ENCODE results near the gene WFDC2. TPM values are rescaled to one million over a fixed set of nuclear protein-coding genes. Genes with fewer than 3 reads are reported as not detected.

The WFDC2 gene
- total and polyA plus RNA-seq, 3 donors from 2014 or later, result 6.1 to 37.6 (median 32.0) TPM

GRCh38 chr20:45507011-45507820 lies 37.7 kb downstream of the WFDC2 start:
- TF ChIP-seq CTCF (IDR thresholded peaks at IDR 0.05), result no peak
- no peak for TF ChIP-seq POLR2A (IDR thresholded peaks at IDR 0.05)
- no peaks in the 10 kb centered on the region for H3K9me3 ChIP-seq
- 82 to 88% methylated on average over 5 of the region's 5 CpGs for WGBS, 2 donors
- no peak overlapping the region for H3K27ac ChIP-seq
- no peak for DNase-seq
- peaks cover 5% of the 10 kb centered on the region for H3K4me1 ChIP-seq
- intact Hi-C loops (cut with DNase I; ENCODE audit: low total_unique reads), result no loop called here
- H3K27me3 ChIP-seq, result no peaks in the 10 kb centered on the region
- no peak overlapping the region for H3K4me3 ChIP-seq
- H3K36me3 ChIP-seq (ENCODE audit: low read depth, missing control alignments), result no peaks in the 10 kb centered on the region

- intact Hi-C loops (cut with DNase I; ENCODE audit: low total_unique reads), result no loop called here
Observed at GRCh38 chr20:45508068-45508886, 38.7 kb downstream of the WFDC2 start.

GRCh38 chr20:45509091-45509490 lies 39.5 kb downstream of the WFDC2 start:
- intact Hi-C loops (cut with DNase I; ENCODE audit: low total_unique reads), result no loop called here
- H3K9me3 ChIP-seq, result no peaks in the 10 kb centered on the region
- no peaks in the 10 kb centered on the region for H3K27me3 ChIP-seq
- no peak overlapping the region for H3K27ac ChIP-seq
- TF ChIP-seq POLR2A (IDR thresholded peaks at IDR 0.05) (no peak), CTCF (IDR thresholded peaks at IDR 0.05) (no peak)
- WGBS, 2 donors, result 55 to 77% methylated on average over 4 of the region's 4 CpGs
- no peak overlapping the region for H3K4me3 ChIP-seq
- H3K36me3 ChIP-seq (ENCODE audit: low read depth, missing control alignments), result no peaks in the 10 kb centered on the region
- DNase-seq, result no peak
- no peaks in the 10 kb centered on the region for H3K4me1 ChIP-seq

More at GRCh38 chr20:45508068-45508886, 38.7 kb downstream of the WFDC2 start:
- DNase-seq, result no peak
- Histone ChIP-seq H3K4me3 (no peak overlapping the region), H3K27me3 (no peaks in the 10 kb centered on the region), H3K4me1 (no peaks in the 10 kb centered on the region), H3K27ac (no peak overlapping the region), H3K9me3 (no peaks in the 10 kb centered on the region), H3K36me3 (ENCODE audit: low read depth, missing control alignments) (no peaks in the 10 kb centered on the region)
- no peak for TF ChIP-seq CTCF (IDR thresholded peaks at IDR 0.05)
- TF ChIP-seq POLR2A (IDR thresholded peaks at IDR 0.05), result no peak
- WGBS, 2 donors, result 85 to 91% methylated on average over 6 to 7 of the region's 7 CpGs

GRCh38 chr20:45510242-45510862 lies 40.8 kb downstream of the WFDC2 start:
- Histone ChIP-seq H3K27me3 (no peaks in the 10 kb centered on the region), H3K36me3 (ENCODE audit: low read depth, missing control alignments) (no peaks in the 10 kb centered on the region), H3K9me3 (no peaks in the 10 kb centered on the region), H3K4me3 (no peak overlapping the region), H3K4me1 (no peaks in the 10 kb centered on the region), H3K27ac (no peak overlapping the region)
- intact Hi-C loops (cut with DNase I; ENCODE audit: low total_unique reads), result no loop called here
- WGBS, 2 donors, result 42 to 64% methylated on average over 5 of the region's 5 CpGs
- no peak for TF ChIP-seq CTCF (IDR thresholded peaks at IDR 0.05)
- no peak for DNase-seq

Data from testis (tissue), 3 donors.